ENCODE results near the gene ADAMTSL1. TPM values are rescaled to one million over a fixed set of nuclear protein-coding genes. Genes with fewer than 3 reads are reported as not detected.

The ADAMTSL1 gene
- total RNA-seq, 1 experiment from 2014 or later: not detected

GRCh38 chr9:18492612-18493011 lies 18.7 kb downstream of the ADAMTSL1 start:
- CTCF ChIA-PET: no interaction called here
- H3K27me3 Mint-ChIP-seq (ENCODE audit: unreplicated experiment): peaks cover 25% of the 10 kb centered on the region
- no peak for DNase-seq
- no peak overlapping the region for H3K27ac Mint-ChIP-seq (ENCODE audit: unreplicated experiment)
- H3K4me3 Mint-ChIP-seq (ENCODE audit: low read depth, unreplicated experiment): no peak overlapping the region
- no peaks in the 10 kb centered on the region for H3K4me1 Mint-ChIP-seq (ENCODE audit: low read depth, unreplicated experiment)
- no peaks in the 10 kb centered on the region for H3K9me3 Mint-ChIP-seq (ENCODE audit: low read depth, unreplicated experiment)
- intact Hi-C loops (cut with micrococcal nuclease; ENCODE audit: unreplicated experiment): no loop called here
- H3K36me3 Mint-ChIP-seq (ENCODE audit: insufficient read depth, unreplicated experiment): no peaks in the 10 kb centered on the region
- TF ChIP-seq CTCF (IDR thresholded peaks at IDR 0.05; ENCODE audit: unreplicated experiment): no peak
- no TSS peak for BruUV-seq (replicated peaks)

- no peak overlapping the region for H3K27ac Mint-ChIP-seq (ENCODE audit: unreplicated experiment)
- H3K27me3 Mint-ChIP-seq (ENCODE audit: unreplicated experiment): peaks cover 25% of the 10 kb centered on the region
- CTCF ChIA-PET: no interaction called here
- no TSS peak for BruUV-seq (replicated peaks)
- no peak for DNase-seq
- H3K4me1 Mint-ChIP-seq (ENCODE audit: low read depth, unreplicated experiment): no peaks in the 10 kb centered on the region
- no peak overlapping the region for H3K4me3 Mint-ChIP-seq (ENCODE audit: low read depth, unreplicated experiment)
- intact Hi-C loops (cut with micrococcal nuclease; ENCODE audit: unreplicated experiment): no loop called here
- H3K36me3 Mint-ChIP-seq (ENCODE audit: insufficient read depth, unreplicated experiment): no peaks in the 10 kb centered on the region
- no peak for TF ChIP-seq CTCF (IDR thresholded peaks at IDR 0.05; ENCODE audit: unreplicated experiment)
- no peaks in the 10 kb centered on the region for H3K9me3 Mint-ChIP-seq (ENCODE audit: low read depth, unreplicated experiment)
Observed at GRCh38 chr9:18493451-18493993, 19.6 kb downstream of the ADAMTSL1 start.

GRCh38 chr9:18495065-18495464 lies 21.1 kb downstream of the ADAMTSL1 start:
- no peak overlapping the region for H3K4me3 Mint-ChIP-seq (ENCODE audit: low read depth, unreplicated experiment)
- CTCF ChIA-PET: no interaction called here
- intact Hi-C loops (cut with micrococcal nuclease; ENCODE audit: unreplicated experiment): no loop called here
- H3K27me3 Mint-ChIP-seq (ENCODE audit: unreplicated experiment): peaks cover 25% of the 10 kb centered on the region
- no peaks in the 10 kb centered on the region for H3K4me1 Mint-ChIP-seq (ENCODE audit: low read depth, unreplicated experiment)
- no peaks in the 10 kb centered on the region for H3K36me3 Mint-ChIP-seq (ENCODE audit: insufficient read depth, unreplicated experiment)
- BruUV-seq (replicated peaks): no TSS peak
- no peaks in the 10 kb centered on the region for H3K9me3 Mint-ChIP-seq (ENCODE audit: low read depth, unreplicated experiment)
- DNase-seq: no peak
- H3K27ac Mint-ChIP-seq (ENCODE audit: unreplicated experiment): no peak overlapping the region
- no peak for TF ChIP-seq CTCF (IDR thresholded peaks at IDR 0.05; ENCODE audit: unreplicated experiment)

- no peaks in the 10 kb centered on the region for H3K4me1 Mint-ChIP-seq (ENCODE audit: low read depth, unreplicated experiment)
- CTCF ChIA-PET: no interaction called here
- intact Hi-C loops (cut with micrococcal nuclease; ENCODE audit: unreplicated experiment): no loop called here
Observed at GRCh38 chr9:18496256-18497000, 22.5 kb downstream of the ADAMTSL1 start.

More at GRCh38 chr9:18496256-18497000, 22.5 kb downstream of the ADAMTSL1 start:
- Mint-ChIP-seq H3K27ac (ENCODE audit: unreplicated experiment) (no peak overlapping the region), H3K27me3 (ENCODE audit: unreplicated experiment) (peaks cover 25% of the 10 kb centered on the region), H3K4me3 (ENCODE audit: low read depth, unreplicated experiment) (no peak overlapping the region), H3K9me3 (ENCODE audit: low read depth, unreplicated experiment) (no peaks in the 10 kb centered on the region), H3K36me3 (ENCODE audit: insufficient read depth, unreplicated experiment) (no peaks in the 10 kb centered on the region)
- BruUV-seq (replicated peaks): no TSS peak
- DNase-seq: no peak
- no peak for TF ChIP-seq CTCF (IDR thresholded peaks at IDR 0.05; ENCODE audit: unreplicated experiment)
